Activated naive CD4-positive, alpha-beta T cell treated with anti-CD3 and anti-CD28 coated beads for 36 hours (primary cell): ENCODE data around the gene KCNQ2. TPM values are rescaled to one million over a fixed set of nuclear protein-coding genes. Genes with fewer than 3 reads are reported as not detected.
"Not testable (repeated sequence)": the region's sequence is repeated elsewhere in the genome, so short reads cannot be mapped to it uniquely, and the experiment has no call there.

ENCODE experiments used
- CTCF ChIA-PET: fragments of 350-600 bp; sonication (Branson Sonifier 250); formaldehyde crosslinking; loops from one replicate; lab custom pipeline; 2021; ENCODE audit warnings: antibody characterized with exemption; lab: Charles Lee
- DNase-seq: peaks from one replicate; pipeline ENCODE4 v3.0.0-alpha.2; 2020
- H3K27ac Mint-ChIP-seq: one replicate; pipeline ENCODE4 v1.8.0; 2021; ENCODE audit warnings: mild to moderate bottlenecking, mixed read lengths
- H3K27me3 Mint-ChIP-seq: one replicate; pipeline ENCODE4 v1.8.0; 2021; ENCODE audit warnings: low read depth, mixed read lengths
- H3K36me3 Mint-ChIP-seq: one replicate; pipeline ENCODE4 v1.8.0; 2021; ENCODE audit warnings: low read depth, mixed read lengths
- H3K4me1 Mint-ChIP-seq: one replicate; pipeline ENCODE4 v1.8.0; 2021; ENCODE audit warnings: low read depth, mixed read lengths
- H3K4me3 Mint-ChIP-seq: one replicate; pipeline ENCODE4 v1.8.0; 2021; ENCODE audit warnings: mild to moderate bottlenecking, moderate library complexity, mixed read lengths
- H3K9me3 Mint-ChIP-seq: one replicate; pipeline ENCODE4 v1.8.0; 2021; ENCODE audit warnings: mixed read lengths
- intact Hi-C: fragments of 100-400 bp; cut with micrococcal nuclease; formaldehyde crosslinking; loops from one replicate; pipeline ENCODE4 v1.15.1; 2023
- total RNA-seq, 2 experiments: library from RNA; stranded (reverse); gene quantifications; one replicate each; pipeline ENCODE4 v1.2.3, GENCODE V29; 2021

Gene KCNQ2
- total RNA-seq, 2 experiments from 2014 or later = not detected

DNA sequence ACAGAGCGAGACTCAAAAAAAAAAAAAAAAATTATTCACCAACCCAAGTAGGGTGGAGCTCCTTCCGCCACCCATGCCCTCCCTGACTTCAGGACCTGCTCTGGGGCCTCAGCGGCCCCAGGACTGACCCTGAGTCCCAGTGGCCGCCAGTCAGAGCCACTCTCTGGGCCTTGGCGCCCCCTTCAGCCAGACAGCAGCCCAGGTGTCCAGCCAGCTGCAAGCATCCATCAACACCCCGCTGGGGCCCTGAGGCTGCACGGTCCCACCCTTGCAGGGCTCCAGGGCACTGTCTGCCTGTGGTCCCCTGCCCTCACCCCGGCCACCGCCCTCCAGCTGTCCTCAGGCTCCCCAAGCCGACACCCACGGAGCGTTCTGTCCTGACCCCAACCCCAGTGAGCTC lies 11.4 kb upstream of the KCNQ2 start:
- H3K36me3 Mint-ChIP-seq = no peaks in the 10 kb centered on the region
- H3K9me3 Mint-ChIP-seq = no peaks in the 10 kb centered on the region
- no peak overlapping the region for H3K27ac Mint-ChIP-seq
- peaks cover 24% of the 10 kb centered on the region for H3K27me3 Mint-ChIP-seq
- H3K4me3 Mint-ChIP-seq = no peak overlapping the region
- DNase-seq = no peak
- intact Hi-C loops = no loop called here
- H3K4me1 Mint-ChIP-seq = no peaks in the 10 kb centered on the region
- CTCF ChIA-PET = interaction anchor here (0.7 to 1.3 kb wide), 3 partner anchors 12 to 260 kb away, joined by 3 to 4 read pairs (median 3); no protein-coding TSS in a partner anchor

- Mint-ChIP-seq H3K27ac (no peak overlapping the region), H3K9me3 (no peaks in the 10 kb centered on the region), H3K27me3 (peaks cover 24% of the 10 kb centered on the region), H3K4me3 (no peak overlapping the region), H3K36me3 (no peaks in the 10 kb centered on the region), H3K4me1 (no peaks in the 10 kb centered on the region)
- intact Hi-C loops = no loop called here
- CTCF ChIA-PET = no interaction called here
- DNase-seq = no peak
Observed at GRCh38 chr20:63482021-63482587, 9.6 kb upstream of the KCNQ2 start.

GRCh38 chr20:63481503-63481902 lies 9.0 kb upstream of the KCNQ2 start:
- H3K9me3 Mint-ChIP-seq = no peaks in the 10 kb centered on the region
- CTCF ChIA-PET = interaction anchor here (0.7 kb wide), 1 partner anchor 41 kb away, joined by 4 read pairs; no protein-coding TSS in a partner anchor
- H3K4me3 Mint-ChIP-seq = no peak overlapping the region
- H3K27ac Mint-ChIP-seq = no peak overlapping the region
- no peaks in the 10 kb centered on the region for H3K4me1 Mint-ChIP-seq
- H3K36me3 Mint-ChIP-seq = no peaks in the 10 kb centered on the region
- peaks cover 27% of the 10 kb centered on the region for H3K27me3 Mint-ChIP-seq
- no peak for DNase-seq
- intact Hi-C loops = no loop called here

GRCh38 chr20:63479695-63480419 lies 7.4 kb upstream of the KCNQ2 start:
- H3K4me3 Mint-ChIP-seq, DNase-seq, H3K36me3 Mint-ChIP-seq, CTCF ChIA-PET, H3K27ac Mint-ChIP-seq, H3K9me3 Mint-ChIP-seq, H3K4me1 Mint-ChIP-seq: not testable (repeated sequence)
- peaks cover 30% of the 10 kb centered on the region for H3K27me3 Mint-ChIP-seq
- intact Hi-C loops = loop anchor here (5.0 kb wide), 1 partner anchor 38 kb away; no protein-coding TSS in a partner anchor

GRCh38 chr20:63478346-63479302 lies 6.2 kb upstream of the KCNQ2 start:
- Mint-ChIP-seq H3K4me3 (no peak overlapping the region), H3K9me3 (no peaks in the 10 kb centered on the region), H3K4me1 (peaks cover 3% of the 10 kb centered on the region), H3K27me3 (peaks cover 36% of the 10 kb centered on the region), H3K27ac (no peak overlapping the region), H3K36me3 (no peaks in the 10 kb centered on the region)
- CTCF ChIA-PET = no interaction called here
- DNase-seq = no peak
- intact Hi-C loops = loop anchor here (5.0 kb wide), 1 partner anchor 36 kb away; no protein-coding TSS in a partner anchor

- DNase-seq = no peak
- intact Hi-C loops = loop anchor here (5.0 kb wide), 1 partner anchor 36 kb away; no protein-coding TSS in a partner anchor
- Mint-ChIP-seq H3K27me3 (peaks cover 40% of the 10 kb centered on the region), H3K4me1 (peaks cover 3% of the 10 kb centered on the region), H3K27ac (no peak overlapping the region), H3K4me3 (no peak overlapping the region), H3K36me3 (no peaks in the 10 kb centered on the region), H3K9me3 (no peaks in the 10 kb centered on the region)
- CTCF ChIA-PET = no interaction called here
Observed at GRCh38 chr20:63477944-63478343, 5.5 kb upstream of the KCNQ2 start.

DNA sequence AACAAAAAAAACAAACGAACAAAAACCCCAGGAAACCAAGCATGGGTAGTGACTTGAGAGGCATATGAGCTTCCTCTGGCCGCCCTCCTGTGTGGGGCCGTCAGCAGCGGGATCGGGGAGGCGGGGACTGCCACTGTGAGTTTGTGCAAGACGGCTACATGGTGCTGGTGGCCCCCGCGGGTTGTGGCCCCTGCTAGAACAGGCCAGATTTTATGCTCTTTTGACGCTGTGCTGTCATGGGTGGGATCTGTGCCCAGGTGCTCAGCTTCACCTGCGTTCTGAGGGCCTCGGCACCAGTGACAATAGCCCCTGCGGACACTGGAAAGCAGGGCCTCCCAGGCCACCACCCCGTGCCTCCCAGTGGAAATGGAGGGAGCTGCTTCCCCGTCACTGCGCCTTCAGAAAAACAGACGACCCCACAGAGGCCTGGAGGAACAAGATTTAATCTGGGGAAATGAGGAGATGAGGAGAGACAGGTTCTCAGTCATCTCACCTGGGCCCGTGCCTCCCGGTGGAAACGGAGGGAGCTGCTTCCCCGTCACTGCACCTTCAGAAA lies 4.7 kb upstream of the KCNQ2 start:
- Mint-ChIP-seq H3K27ac (no peak overlapping the region), H3K36me3 (no peaks in the 10 kb centered on the region), H3K9me3 (no peaks in the 10 kb centered on the region), H3K4me3 (no peak overlapping the region), H3K27me3 (peaks cover 36% of the 10 kb centered on the region), H3K4me1 (peaks cover 3% of the 10 kb centered on the region)
- intact Hi-C loops = loop anchor here (5.0 kb wide), 1 partner anchor 35 kb away; no protein-coding TSS in a partner anchor
- CTCF ChIA-PET = no interaction called here
- no peak for DNase-seq

- Mint-ChIP-seq H3K27ac (no peak overlapping the region), H3K27me3 (peaks cover 42% of the 10 kb centered on the region), H3K4me3 (no peak overlapping the region), H3K4me1 (peaks cover 3% of the 10 kb centered on the region), H3K9me3 (no peaks in the 10 kb centered on the region), H3K36me3 (no peaks in the 10 kb centered on the region)
- intact Hi-C loops = loop anchor here (5.0 kb wide), 1 partner anchor 33 kb away; no protein-coding TSS in a partner anchor
- CTCF ChIA-PET = interaction anchor here (0.8 to 1.0 kb wide), 2 partner anchors 10 to 154 kb away, joined by 3 read pairs; no protein-coding TSS in a partner anchor
- DNase-seq = no peak
Observed at GRCh38 chr20:63475209-63475608, 2.8 kb upstream of the KCNQ2 start.

- H3K9me3 Mint-ChIP-seq = no peaks in the 10 kb centered on the region
- H3K4me1 Mint-ChIP-seq = peaks cover 3% of the 10 kb centered on the region
- DNase-seq = no peak
- H3K4me3 Mint-ChIP-seq = no peak overlapping the region
- no peak overlapping the region for H3K27ac Mint-ChIP-seq
- CTCF ChIA-PET = no interaction called here
- intact Hi-C loops = no loop called here
- H3K27me3 Mint-ChIP-seq = peaks cover 38% of the 10 kb centered on the region
- no peaks in the 10 kb centered on the region for H3K36me3 Mint-ChIP-seq
Observed at GRCh38 chr20:63473555-63474449, 1.3 kb upstream of the KCNQ2 start.

- H3K27me3 Mint-ChIP-seq = peaks cover 36% of the 10 kb centered on the region
- H3K36me3 Mint-ChIP-seq = no peaks in the 10 kb centered on the region
- peaks cover 3% of the 10 kb centered on the region for H3K4me1 Mint-ChIP-seq
- no peak for DNase-seq
- H3K27ac Mint-ChIP-seq = no peak overlapping the region
- CTCF ChIA-PET = no interaction called here
- H3K9me3 Mint-ChIP-seq = no peaks in the 10 kb centered on the region
- no peak overlapping the region for H3K4me3 Mint-ChIP-seq
- intact Hi-C loops = no loop called here
Observed at GRCh38 chr20:63472862-63473390, 471 bp upstream of the KCNQ2 start.

GRCh38 chr20:63471717-63471980 lies 806 bp downstream of the KCNQ2 start:
- no peaks in the 10 kb centered on the region for H3K9me3 Mint-ChIP-seq
- peaks cover 3% of the 10 kb centered on the region for H3K4me1 Mint-ChIP-seq
- no peak overlapping the region for H3K4me3 Mint-ChIP-seq
- CTCF ChIA-PET = no interaction called here
- no peak for DNase-seq
- H3K27ac Mint-ChIP-seq = no peak overlapping the region
- peaks cover 32% of the 10 kb centered on the region for H3K27me3 Mint-ChIP-seq
- intact Hi-C loops = no loop called here
- H3K36me3 Mint-ChIP-seq = no peaks in the 10 kb centered on the region
